ENCODE results near the gene UBAC2. TPM values are rescaled to one million over a fixed set of nuclear protein-coding genes. Genes with fewer than 3 reads are reported as not detected.

Gene UBAC2
- total RNA-seq, 4 donors from 2014 or later = 54.4 to 65.9 (median 59.5) TPM

DNA sequence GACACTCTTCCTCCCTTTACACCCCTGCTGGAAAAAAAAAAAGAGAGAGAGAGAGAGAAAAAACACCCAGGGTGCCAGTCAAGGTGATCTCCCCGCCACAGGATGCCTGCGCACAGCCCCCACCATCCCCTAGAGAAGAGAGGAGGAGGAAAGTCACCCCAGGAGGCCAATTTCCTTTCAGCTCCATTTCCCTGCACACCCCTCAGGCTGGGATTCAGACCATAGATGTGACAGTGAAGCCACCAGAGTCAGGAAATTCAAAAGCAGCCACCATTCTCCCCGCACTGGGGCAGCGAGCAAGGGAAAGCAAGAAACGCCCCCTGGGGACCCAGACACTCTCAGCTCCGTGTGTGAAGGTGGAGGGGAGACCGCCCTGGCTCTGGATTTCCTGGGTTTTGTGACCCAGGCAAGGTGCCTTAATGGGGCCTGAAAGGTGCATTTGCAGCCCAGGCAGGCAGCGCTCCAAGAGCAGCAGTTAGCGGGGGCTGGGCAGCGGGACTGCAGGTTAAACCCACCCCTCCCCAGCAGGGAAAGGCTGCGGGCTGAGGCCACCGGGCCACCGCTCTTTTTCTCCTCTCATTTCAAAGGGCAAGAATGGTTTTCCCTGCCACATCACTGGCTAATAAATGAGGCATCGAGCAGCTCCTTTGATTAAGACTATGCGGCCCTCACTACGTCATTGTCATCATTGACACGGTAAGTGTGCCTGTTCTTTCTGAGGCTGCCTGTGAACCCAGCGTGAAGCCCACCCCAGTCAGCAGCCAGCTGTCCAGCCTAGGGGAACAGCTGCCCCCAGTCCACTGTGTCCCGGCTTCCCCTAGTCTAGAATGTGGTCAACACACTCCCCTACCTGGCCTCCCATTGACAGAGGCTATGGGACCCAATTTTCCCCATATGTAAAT, 216.8 kb downstream of the UBAC2 start:
- intact Hi-C loops (cut with DNase I; ENCODE audit: low total_unique reads) = no loop called here
- TF ChIP-seq, protein P1, sequence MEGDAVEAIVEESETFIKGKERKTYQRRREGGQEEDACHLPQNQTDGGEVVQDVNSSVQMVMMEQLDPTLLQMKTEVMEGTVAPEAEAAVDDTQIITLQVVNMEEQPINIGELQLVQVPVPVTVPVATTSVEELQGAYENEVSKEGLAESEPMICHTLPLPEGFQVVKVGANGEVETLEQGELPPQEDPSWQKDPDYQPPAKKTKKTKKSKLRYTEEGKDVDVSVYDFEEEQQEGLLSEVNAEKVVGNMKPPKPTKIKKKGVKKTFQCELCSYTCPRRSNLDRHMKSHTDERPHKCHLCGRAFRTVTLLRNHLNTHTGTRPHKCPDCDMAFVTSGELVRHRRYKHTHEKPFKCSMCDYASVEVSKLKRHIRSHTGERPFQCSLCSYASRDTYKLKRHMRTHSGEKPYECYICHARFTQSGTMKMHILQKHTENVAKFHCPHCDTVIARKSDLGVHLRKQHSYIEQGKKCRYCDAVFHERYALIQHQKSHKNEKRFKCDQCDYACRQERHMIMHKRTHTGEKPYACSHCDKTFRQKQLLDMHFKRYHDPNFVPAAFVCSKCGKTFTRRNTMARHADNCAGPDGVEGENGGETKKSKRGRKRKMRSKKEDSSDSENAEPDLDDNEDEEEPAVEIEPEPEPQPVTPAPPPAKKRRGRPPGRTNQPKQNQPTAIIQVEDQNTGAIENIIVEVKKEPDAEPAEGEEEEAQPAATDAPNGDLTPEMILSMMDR (IDR thresholded peaks at IDR 0.05) = no peak
- TF ChIP-seq POLR2A (IDR thresholded peaks at IDR 0.05) = no peak
- Histone ChIP-seq H3K36me3 (no peaks in the 10 kb centered on the region), H3K4me1 (no peaks in the 10 kb centered on the region), H3K27me3 (no peaks in the 10 kb centered on the region), H3K27ac (no peak overlapping the region), H3K9me3 (no peaks in the 10 kb centered on the region), H3K4me3 (no peak overlapping the region)
- no peak for DNase-seq

DNA sequence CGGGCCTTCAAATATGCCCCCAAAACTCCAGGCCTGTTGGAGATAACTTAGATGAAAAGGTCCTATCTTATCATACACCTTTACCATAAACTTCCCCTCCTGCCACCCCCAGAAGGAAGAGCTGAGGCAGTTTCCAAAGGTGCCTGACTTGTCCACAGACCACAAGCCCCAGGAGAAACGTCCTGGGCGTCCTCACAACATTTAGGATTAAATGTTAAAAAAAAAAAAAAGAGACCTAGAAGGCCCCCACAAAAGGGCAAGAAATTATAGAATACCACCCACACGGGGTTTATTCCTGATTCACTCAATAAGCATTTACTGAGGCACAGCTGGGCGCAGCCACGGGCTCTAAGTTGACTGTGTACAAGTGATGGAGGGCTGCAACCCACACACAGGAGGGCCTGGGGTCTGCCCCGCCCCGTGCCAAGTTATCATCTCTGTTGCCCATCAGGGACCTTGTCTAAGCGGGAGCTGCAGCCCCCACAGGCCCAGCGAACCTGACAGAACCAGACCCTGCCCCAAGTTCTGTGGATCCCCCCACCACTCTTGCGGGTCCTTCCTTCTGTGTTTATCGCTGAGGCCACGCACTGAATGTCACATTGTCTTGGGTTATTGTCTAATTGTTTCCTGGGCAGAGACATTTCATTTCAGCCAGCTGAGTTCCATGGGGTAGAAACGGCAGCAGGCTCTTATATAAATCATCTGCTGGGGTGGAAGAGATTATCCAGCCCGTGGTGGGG, 217.6 kb downstream of the UBAC2 start:
- intact Hi-C loops (cut with DNase I; ENCODE audit: low total_unique reads) = no loop called here
- H3K27ac ChIP-seq = no peak overlapping the region
- H3K4me1 ChIP-seq = no peaks in the 10 kb centered on the region
- no peaks in the 10 kb centered on the region for H3K27me3 ChIP-seq
- H3K9me3 ChIP-seq = no peaks in the 10 kb centered on the region
- no peaks in the 10 kb centered on the region for H3K36me3 ChIP-seq
- TF ChIP-seq, protein P1 (IDR thresholded peaks at IDR 0.05) = no peak
- no peak for TF ChIP-seq POLR2A (IDR thresholded peaks at IDR 0.05)
- H3K4me3 ChIP-seq = no peak overlapping the region
- no peak for DNase-seq

DNA sequence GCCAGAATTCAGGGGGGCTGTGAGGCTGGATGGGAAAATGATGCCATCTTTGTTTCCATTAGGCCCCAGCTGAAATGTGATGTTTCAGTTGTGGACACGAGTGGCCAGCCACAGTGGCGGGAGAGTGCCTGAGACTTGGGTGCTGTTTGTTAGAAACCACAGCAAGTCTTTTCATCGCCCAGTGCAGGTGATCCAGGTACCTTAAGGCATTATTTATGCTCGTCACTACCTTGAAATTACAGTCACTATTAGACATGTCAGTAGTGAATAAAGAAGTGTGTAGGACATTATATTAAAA, 218.1 kb downstream of the UBAC2 start:
- TF ChIP-seq, protein P1 (IDR thresholded peaks at IDR 0.05) = no peak
- no peak for TF ChIP-seq POLR2A (IDR thresholded peaks at IDR 0.05)
- no peaks in the 10 kb centered on the region for H3K27me3 ChIP-seq
- DNase-seq = no peak

DNA sequence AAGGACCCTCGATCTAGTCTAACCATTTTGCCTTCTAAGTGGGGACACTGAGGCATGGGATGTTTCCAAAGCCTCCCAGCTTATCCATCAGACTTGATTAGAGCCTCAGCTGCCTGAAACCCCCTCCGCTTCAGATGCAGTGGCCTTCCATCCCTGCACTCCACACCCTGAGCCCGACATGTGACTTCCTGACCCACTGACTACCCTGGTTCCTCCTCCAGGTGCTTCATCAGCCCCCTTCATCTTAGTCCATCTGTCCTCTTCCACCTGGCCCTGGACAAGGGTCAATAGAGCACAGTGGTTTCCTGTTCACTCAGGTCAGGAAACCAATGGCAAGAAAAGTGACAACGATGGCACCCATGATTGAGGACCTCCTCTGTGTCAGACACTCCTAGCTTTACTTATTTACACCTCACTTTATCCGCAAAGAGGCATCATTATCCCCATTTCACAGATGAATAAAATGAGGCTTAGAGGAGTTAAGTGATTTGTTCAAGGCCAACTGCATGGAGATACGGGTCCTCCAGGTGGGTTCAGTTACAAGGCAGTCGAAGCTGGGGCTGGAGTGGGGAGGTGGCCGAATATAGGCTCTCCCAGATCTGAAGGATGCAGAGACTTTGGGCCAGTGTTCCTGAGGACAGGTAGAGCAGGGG, 219.1 kb downstream of the UBAC2 start:
- no peak overlapping the region for H3K27ac ChIP-seq
- DNase-seq = no peak
- TF ChIP-seq, protein P1 (IDR thresholded peaks at IDR 0.05) = no peak
- no peak for TF ChIP-seq POLR2A (IDR thresholded peaks at IDR 0.05)

More for the DNA sequence above, 218.1 kb downstream of the UBAC2 start:
- intact Hi-C loops (cut with DNase I; ENCODE audit: low total_unique reads) = no loop called here
- H3K36me3 ChIP-seq = no peaks in the 10 kb centered on the region
- H3K4me3 ChIP-seq = no peak overlapping the region
- H3K9me3 ChIP-seq = no peaks in the 10 kb centered on the region
- no peak overlapping the region for H3K27ac ChIP-seq
- H3K4me1 ChIP-seq = no peaks in the 10 kb centered on the region

More for the DNA sequence above, 219.1 kb downstream of the UBAC2 start:
- no peak overlapping the region for H3K4me3 ChIP-seq
- H3K27me3 ChIP-seq = no peaks in the 10 kb centered on the region
- H3K36me3 ChIP-seq = no peaks in the 10 kb centered on the region
- no peaks in the 10 kb centered on the region for H3K9me3 ChIP-seq
- H3K4me1 ChIP-seq = no peaks in the 10 kb centered on the region
- intact Hi-C loops (cut with DNase I; ENCODE audit: low total_unique reads) = no loop called here

Measured in uterus (tissue), 4 donors.